ENCODE results near the gene CSNK1D. TPM values are rescaled to one million over a fixed set of nuclear protein-coding genes. Genes with fewer than 3 reads are reported as not detected.

CSNK1D gene
- total RNA-seq, 4 donors from 2014 or later = 52.3 to 142 (median 58.8) TPM

DNA sequence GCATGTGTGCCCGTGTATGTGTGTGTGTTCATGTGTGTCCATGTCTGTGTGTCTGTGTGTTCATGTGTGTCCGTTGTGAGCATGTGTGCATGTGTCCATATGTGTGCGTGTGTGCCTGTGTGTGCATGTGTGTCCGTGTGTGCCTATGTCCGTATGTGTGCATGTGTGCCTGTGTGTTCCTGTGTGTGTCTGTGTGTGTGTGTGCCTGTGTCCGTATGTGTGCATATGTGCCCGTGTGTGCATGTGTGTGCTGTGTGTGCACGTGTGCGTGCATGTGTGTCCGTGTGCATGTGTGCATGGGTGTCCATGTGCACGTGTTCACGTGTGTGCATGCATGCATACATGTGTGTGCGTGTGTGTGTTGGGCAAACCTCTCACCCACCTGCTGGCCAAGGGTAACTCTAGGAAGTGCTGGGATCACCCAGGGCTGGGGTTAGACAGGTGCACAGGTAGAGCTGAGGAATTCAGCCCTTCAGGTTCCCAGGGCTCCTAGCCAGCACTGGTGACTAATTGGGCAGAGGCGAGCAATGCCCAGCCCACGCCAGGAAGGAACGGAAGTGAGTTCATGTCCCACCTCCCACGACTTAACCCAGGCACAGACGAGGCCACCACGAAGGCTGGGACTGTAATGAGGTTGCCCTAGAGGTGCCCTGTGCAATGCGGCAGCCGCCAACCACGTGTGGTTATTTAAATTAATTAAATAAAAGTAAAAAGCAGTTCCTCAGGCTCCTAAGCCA lies 8.2 kb upstream of the CSNK1D start:
- TF ChIP-seq EP300 (IDR thresholded peaks at IDR 0.05) (no peak), POLR2AphosphoS5 (IDR thresholded peaks at IDR 0.05) (no peak), POLR2A (IDR thresholded peaks at IDR 0.05) (no peak)
- TF ChIP-seq, protein P1, sequence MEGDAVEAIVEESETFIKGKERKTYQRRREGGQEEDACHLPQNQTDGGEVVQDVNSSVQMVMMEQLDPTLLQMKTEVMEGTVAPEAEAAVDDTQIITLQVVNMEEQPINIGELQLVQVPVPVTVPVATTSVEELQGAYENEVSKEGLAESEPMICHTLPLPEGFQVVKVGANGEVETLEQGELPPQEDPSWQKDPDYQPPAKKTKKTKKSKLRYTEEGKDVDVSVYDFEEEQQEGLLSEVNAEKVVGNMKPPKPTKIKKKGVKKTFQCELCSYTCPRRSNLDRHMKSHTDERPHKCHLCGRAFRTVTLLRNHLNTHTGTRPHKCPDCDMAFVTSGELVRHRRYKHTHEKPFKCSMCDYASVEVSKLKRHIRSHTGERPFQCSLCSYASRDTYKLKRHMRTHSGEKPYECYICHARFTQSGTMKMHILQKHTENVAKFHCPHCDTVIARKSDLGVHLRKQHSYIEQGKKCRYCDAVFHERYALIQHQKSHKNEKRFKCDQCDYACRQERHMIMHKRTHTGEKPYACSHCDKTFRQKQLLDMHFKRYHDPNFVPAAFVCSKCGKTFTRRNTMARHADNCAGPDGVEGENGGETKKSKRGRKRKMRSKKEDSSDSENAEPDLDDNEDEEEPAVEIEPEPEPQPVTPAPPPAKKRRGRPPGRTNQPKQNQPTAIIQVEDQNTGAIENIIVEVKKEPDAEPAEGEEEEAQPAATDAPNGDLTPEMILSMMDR (IDR thresholded peaks at IDR 0.05) = no peak
- Histone ChIP-seq H3K9me3 (no peaks in the 10 kb centered on the region), H3K27ac (peak overlapping the region; percentile 45), H3K4me1 (peaks cover 23% of the 10 kb centered on the region), H3K4me3 (no peak overlapping the region), H3K27me3 (no peaks in the 10 kb centered on the region), H3K36me3 (no peaks in the 10 kb centered on the region)
- no peak for DNase-seq (ENCODE audit: low spot score in 2 of 2)
- WGBS = 64% methylated on average over 21 of the region's 22 CpGs

DNA sequence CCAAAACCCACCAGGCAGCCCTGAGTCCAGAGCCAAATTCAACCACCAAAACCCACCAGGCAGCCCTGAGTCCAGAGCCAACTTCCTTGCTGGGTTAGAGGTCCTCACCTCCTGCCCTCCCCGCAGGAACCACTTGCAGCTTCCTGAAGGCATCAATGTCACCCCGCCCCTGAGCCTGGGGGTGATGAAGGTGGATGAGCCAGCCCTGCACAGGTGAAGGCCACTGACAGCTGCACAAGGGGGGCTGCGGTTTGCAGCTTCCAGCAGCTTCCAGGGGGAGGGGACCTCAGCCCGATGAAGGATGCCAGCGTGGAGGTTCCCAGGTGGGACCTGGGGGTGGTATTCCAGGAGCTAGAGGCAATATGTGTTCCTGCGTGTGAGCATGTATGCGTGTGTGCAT lies 7.6 kb upstream of the CSNK1D start:
- H3K36me3 ChIP-seq = no peaks in the 10 kb centered on the region
- no peak overlapping the region for H3K4me3 ChIP-seq
- H3K9me3 ChIP-seq = no peaks in the 10 kb centered on the region
- no peak overlapping the region for H3K27ac ChIP-seq
- H3K27me3 ChIP-seq = no peaks in the 10 kb centered on the region
- DNase-seq (ENCODE audit: low spot score in 2 of 2) = no peak
- H3K4me1 ChIP-seq = peaks cover 23% of the 10 kb centered on the region
- 74% methylated on average over 7 of the region's 7 CpGs for WGBS
- TF ChIP-seq EP300 (IDR thresholded peaks at IDR 0.05) (no peak), POLR2A (IDR thresholded peaks at IDR 0.05) (no peak), POLR2AphosphoS5 (IDR thresholded peaks at IDR 0.05) (no peak)
- TF ChIP-seq, protein P1 (IDR thresholded peaks at IDR 0.05) = no peak

DNA sequence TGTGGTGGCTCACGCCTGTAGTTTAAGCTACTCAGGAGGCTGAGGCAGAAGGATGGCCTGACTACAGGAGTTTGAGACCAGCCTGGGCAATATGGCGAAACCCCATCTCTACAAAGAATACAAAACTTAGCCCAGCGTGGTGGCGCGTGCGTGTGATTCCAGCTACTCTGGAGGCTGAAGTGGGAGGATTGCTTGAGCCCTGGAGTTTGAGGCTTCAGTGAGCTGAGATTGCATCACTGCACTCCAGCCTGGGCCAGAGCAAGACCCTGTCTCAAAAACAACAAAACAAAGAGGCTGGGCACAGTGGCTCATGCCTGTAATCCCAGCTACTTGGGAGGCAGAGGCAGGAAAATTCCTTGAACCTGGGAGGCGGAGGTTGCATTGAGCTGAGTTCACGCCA lies 7.0 kb upstream of the CSNK1D start:
- H3K27me3 ChIP-seq = no peaks in the 10 kb centered on the region
- WGBS = 92% methylated on average over 8 of the region's 8 CpGs
- no peaks in the 10 kb centered on the region for H3K9me3 ChIP-seq
- H3K36me3 ChIP-seq = no peaks in the 10 kb centered on the region
- no peak overlapping the region for H3K27ac ChIP-seq
- no peak for DNase-seq (ENCODE audit: low spot score in 2 of 2)
- H3K4me1 ChIP-seq = peaks cover 23% of the 10 kb centered on the region
- H3K4me3 ChIP-seq = no peak overlapping the region
- TF ChIP-seq EP300 (IDR thresholded peaks at IDR 0.05) = no peak
- no peak for TF ChIP-seq POLR2A (IDR thresholded peaks at IDR 0.05)
- no peak for TF ChIP-seq POLR2AphosphoS5 (IDR thresholded peaks at IDR 0.05)
- TF ChIP-seq, protein P1 (IDR thresholded peaks at IDR 0.05) = no peak

GRCh38 chr17:82278786-82279391 lies 5.4 kb upstream of the CSNK1D start:
- no peak for DNase-seq (ENCODE audit: low spot score in 2 of 2)
- TF ChIP-seq POLR2AphosphoS5 (IDR thresholded peaks at IDR 0.05) (no peak), POLR2A (IDR thresholded peaks at IDR 0.05) (no peak), EP300 (IDR thresholded peaks at IDR 0.05) (no peak)
- TF ChIP-seq, protein P1 (IDR thresholded peaks at IDR 0.05) = no peak
- Histone ChIP-seq H3K4me1 (peaks cover 31% of the 10 kb centered on the region), H3K27me3 (no peaks in the 10 kb centered on the region), H3K27ac (no peak overlapping the region), H3K9me3 (no peaks in the 10 kb centered on the region), H3K36me3 (no peaks in the 10 kb centered on the region), H3K4me3 (no peak overlapping the region)
- 90% methylated on average over 16 of the region's 16 CpGs for WGBS

DNA sequence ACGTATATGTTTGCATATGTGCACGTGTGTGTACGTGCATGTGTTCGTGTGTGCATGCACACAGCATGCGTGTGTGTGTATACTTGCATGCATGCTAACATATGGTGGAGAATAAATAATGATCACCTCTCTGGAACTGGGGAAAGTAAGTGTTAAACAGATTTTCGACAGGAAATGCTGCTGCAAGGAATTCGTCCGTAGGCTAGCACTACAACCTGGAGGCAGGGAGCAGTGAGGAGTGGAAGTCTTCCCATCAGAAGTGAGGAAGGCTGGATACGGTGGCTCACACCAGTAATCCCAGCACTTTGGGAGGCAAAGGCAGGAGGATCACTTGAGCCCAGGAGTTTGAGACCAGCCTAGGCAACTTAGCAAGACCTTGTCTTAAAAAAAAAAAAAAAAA lies 4.8 kb upstream of the CSNK1D start:
- H3K4me1 ChIP-seq = peaks cover 32% of the 10 kb centered on the region
- H3K27me3 ChIP-seq = no peaks in the 10 kb centered on the region
- WGBS = 76% methylated on average over 9 of the region's 9 CpGs
- H3K36me3 ChIP-seq = no peaks in the 10 kb centered on the region
- no peak overlapping the region for H3K4me3 ChIP-seq
- no peak for DNase-seq (ENCODE audit: low spot score in 2 of 2)
- TF ChIP-seq POLR2A (IDR thresholded peaks at IDR 0.05) (no peak), POLR2AphosphoS5 (IDR thresholded peaks at IDR 0.05) (no peak)
- TF ChIP-seq, protein P1 (IDR thresholded peaks at IDR 0.05) = no peak
- H3K27ac ChIP-seq = no peak overlapping the region
- no peaks in the 10 kb centered on the region for H3K9me3 ChIP-seq

Measured in suprapubic skin (tissue), 4 donors.